CD4-positive, alpha-beta T cell treated with Interleukin-6 for 4 hours (primary cell): ENCODE measurements around the gene ZRANB1.
A peak's percentile ranks its signal among the peaks of the same experiment; 100 is the strongest.
"Not testable (repeated sequence)": the region's sequence is repeated elsewhere in the genome, so short reads cannot be mapped to it uniquely, and the experiment has no call there.

Experiments used
- DNase-seq: peaks from one replicate; pipeline ENCODE4 v3.0.0-alpha.2; 2020; ENCODE audit warnings: mixed read lengths

ZRANB1 gene

DNA sequence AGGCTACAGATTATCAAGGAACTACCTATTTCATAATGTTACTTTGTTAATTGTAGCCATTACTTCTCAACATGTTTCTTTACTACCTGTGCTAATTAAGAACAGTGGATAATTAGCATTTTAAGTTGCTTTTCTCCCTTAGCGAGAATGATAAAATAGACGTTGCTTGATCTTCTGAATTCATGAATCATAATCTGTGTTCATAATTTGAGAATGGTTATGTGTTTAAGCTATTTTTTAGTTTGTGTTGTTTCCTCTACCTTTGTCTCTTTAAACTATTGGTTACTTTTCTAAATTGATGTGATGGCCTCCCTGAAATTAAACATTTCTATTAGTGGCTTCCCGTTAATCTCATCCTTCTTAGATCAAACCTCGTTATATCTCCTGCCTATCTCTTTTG is at the start of gene ZRANB1:
Gene ZRANB1 (plus strand): TSS at position 301 of the 400 bp plus-strand sequence. CDS start 371 bp downstream, outside the sequence.
- no peak for DNase-seq

GRCh38 chr10:124892905-124893304 is 49.0 kb upstream of the ZRANB1 start:
- no peak for DNase-seq

DNA sequence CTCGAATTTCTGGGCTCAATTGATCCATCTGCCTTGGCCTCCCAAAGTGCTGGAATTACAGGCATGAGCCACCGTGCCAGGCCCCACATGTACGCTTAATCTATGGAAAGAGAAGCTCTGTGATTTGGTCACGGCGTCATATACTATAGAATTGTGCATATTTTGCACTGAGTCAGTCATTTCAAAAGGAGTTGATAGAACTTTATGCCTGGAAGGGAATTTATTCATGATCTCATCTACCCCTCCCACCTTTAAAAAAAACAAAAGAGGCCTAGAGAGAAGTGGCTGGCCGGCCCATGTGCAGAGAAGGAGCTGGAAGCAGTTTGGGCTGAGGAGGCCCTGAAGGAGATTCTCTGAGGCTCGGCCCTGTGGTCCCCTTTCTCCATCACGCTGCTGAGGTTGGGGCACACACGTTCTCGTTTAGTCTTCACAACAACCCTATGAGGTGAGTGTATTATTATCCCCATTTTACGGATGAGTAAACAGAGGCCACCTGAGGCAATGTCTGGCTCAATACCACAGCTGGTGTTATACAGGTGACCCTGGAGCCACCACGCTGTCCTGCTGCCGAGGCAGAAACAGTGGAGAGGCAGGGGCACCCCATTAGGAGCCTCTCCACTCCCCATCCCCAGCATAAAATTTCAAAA is 47.2 kb upstream of the ZRANB1 start:
- no peak for DNase-seq

DNA sequence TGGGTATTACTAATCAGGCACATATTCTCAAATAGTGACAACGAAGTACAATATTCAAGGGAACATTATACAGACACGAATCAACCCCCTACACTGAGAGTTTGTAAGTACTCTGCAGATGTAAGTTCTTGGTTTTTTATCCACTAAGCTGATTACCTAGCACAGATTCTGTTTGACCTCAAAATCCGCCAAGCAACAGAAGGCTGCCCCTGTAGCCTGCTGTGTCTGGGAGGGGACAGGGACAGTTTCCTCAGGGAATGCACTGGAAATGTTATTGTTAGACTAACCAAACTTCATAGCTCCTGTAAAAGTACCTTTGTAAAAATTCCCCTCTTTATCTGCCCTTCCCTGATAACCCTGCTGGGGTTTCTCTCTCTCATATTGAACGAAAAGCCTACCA is 45.2 kb upstream of the ZRANB1 start:
- no peak for DNase-seq

GRCh38 chr10:124898471-124898870 is 43.5 kb upstream of the ZRANB1 start:
- no peak for DNase-seq

DNA sequence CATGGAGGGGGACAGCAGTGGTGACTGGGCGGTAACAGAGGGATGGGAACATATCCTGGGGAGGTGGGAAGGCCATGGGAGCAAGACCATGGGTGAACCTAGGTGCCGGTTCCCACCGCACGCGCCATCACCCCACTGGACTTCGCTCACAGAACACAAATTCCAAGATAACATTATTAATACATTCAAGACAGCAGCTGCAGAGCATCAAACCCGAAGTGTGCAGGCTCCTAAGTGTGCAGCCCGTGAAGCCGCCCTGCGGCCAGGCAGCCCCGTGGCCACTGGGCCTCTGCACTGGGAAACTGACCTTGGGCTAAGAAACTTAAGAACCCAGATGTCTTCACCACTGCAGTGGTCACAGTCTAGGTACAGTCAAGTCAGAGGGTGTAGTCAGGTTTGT is 42.8 kb upstream of the ZRANB1 start:
- DNase-seq, result no peak

- DNase-seq, result no peak
These were observed 39.5 kb upstream of the ZRANB1 start for GRCh38 chr10:124902462-124902861.

- DNase-seq, result no peak
These were observed 38.8 kb upstream of the ZRANB1 start for GRCh38 chr10:124903111-124903510.

DNA sequence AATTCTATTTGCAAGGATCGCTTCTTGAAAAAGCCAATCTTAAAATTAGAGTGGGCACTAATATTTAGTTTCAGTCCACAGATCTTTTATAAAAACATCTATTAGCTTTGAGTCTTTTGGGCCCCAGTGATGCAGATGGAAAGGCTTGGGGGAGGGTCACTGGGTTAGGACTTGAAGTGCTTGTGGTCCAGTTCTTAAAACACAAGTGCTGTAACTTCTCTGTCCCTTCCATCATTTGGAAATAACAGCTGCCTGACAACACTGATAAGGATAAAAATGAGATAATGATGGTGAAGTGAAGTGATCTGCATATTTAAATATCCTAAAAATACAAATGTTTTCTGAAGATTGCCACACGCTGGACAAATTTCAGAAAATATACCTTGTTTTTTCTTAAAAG is 37.1 kb upstream of the ZRANB1 start:
- DNase-seq, result no peak

GRCh38 chr10:124906551-124907001 is 35.3 kb upstream of the ZRANB1 start:
- DNase-seq, result no peak

- no peak for DNase-seq
These were observed 32.4 kb upstream of the ZRANB1 start for GRCh38 chr10:124909563-124909962.

DNA sequence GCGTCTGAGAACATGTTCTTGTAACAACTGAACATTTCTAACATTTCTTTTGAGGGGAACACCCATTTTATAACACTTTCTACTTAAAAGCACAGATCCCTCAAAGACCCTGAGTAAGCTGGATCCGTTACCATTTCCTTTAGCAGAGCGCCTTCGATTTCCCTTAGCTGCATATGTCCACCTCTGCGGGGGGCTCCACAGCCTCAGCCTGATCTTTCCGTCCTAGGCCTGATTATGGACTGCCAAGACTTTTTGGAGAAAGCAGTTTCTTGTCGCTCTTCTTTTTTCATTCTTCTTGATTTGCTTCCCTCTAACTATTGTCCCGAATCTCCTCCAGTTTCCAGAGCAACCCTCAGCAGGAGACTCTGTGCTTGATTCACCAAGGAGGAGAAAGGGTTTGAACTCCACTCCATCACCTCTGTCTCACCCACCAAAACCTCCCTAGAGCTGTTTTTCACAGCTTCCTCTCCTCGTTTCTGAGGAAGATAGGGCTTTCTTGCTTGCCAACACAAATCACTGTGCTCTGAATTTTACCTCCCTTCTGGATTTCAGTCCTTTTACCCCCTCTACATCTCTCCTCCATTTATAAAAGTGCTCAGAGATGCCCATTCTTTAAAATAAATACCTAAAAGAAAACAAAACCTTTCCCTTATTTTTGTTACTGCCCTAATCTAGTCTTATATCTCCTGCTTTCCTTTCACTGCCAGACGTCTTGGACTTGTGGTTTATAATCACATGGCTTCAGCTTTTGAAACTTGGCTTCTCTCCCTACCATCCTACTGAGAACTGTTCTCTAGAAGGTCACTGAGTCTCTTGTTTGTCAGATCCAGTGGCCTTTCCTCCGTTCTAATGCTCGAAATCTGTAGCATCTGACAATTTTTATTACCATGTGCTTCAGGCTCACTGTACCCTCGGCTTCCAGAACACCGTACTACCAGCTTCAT is 30.5 kb upstream of the ZRANB1 start:
- DNase-seq, result no peak

- no peak for DNase-seq
These were observed 29.6 kb upstream of the ZRANB1 start for GRCh38 chr10:124912101-124912886.

DNA sequence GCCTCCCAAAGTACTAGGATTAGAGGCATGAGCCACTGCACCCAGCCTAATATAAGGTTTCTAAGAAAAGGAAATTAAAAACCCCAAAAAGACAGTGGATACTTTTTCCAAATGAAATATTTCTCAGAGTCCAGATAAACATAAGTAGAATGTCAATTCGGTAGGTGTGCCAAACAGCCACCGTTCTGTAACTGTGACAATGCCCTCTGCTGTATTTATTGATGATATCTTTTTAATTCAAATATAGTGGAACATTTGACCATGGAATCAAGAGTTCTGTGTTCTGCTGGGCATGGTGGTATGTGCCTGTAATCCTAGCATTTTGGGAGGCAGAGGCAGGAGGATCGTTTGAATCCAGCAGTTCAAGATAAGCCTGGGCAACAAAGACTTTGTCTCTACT is 28.8 kb upstream of the ZRANB1 start:
- DNase-seq, result no peak

DNA sequence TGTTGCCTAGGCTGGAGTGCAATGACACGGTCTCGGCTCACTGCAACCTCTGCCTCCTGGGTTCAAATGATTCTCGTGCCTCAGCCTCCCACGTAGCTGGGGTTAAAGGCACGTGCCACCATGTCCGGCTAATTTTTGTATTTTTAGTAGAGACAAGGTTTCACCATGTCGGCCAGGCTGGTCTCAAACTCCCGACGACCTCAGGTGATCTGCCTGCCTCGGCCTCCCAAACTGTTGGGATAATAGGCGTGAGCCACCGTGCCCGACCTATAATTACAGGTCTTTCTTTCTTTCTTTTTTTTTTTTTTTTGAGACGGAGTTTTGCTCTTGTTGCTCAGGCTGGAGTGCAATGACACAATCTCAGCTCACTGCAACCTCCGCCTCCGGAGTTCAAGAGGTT is 27.5 kb upstream of the ZRANB1 start:
- not testable (repeated sequence) for DNase-seq

DNA sequence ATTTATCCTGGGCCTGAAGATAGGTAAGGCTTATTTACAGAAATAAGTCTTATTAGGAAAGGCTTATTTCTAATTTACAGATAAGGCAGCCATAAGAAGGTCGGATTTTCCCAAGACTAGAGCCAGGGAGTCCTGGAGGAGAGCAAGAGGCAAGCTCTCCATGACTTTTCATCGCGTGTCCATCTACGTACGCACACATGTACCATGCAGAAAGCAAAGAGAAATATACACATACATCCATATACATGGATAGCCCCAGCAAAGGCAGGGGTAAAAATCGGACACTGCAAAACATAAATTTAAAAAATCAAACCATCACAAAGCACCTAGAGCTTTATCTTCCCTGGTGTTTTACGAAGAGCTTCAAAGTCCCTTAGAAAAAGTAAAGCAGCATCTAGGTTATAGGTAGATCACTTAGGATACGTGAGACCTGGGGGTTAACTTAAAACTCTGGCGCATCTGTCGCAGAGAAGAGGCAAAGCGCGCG is 25.8 kb upstream of the ZRANB1 start:
- DNase-seq, result no peak

DNA sequence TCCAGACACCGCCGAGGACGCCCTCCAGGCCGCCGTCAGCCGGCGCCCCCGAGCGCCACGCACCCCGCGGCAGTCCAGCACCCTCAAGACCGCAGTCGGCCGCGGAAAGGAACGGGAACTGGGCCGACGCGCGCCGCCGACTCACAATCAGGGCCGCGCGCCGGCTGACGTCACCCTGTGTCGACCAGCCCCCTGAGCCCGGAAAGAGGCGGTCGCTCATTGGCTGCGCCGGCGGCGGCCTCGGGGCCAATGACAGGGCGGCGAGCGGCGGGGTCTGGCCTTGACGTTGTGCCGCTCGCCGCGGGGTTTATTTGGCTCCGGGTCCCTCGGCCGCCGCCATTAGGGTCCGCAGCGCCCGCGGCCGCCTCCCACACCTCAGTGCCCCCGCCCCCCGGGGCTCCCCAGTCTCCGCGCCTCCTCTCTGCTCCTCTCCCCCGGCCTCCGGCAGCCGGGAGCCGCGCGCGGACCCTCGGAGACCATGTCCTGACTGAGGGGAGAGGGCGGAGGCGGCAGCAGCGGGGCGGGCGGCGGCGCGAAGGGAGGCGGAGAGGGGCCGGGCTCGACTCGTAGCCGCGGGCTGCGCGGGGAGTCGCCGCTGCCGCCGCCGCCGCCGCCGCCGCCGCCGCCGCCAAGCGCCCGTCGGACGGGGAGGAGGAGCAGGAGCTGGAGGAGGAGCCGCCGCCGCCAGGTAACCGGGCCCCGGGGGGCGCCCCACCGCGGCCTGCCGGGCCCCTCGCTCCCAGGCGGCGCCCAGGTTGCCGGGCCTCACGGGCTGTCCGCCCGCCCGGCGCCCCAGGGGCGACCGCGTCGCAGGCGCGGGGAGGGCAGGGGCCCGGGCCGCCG is 25.1 kb upstream of the ZRANB1 start:
- peak; percentile 98 for DNase-seq

GRCh38 chr10:124917428-124918190 is 24.3 kb upstream of the ZRANB1 start:
- DNase-seq, result no peak

DNA sequence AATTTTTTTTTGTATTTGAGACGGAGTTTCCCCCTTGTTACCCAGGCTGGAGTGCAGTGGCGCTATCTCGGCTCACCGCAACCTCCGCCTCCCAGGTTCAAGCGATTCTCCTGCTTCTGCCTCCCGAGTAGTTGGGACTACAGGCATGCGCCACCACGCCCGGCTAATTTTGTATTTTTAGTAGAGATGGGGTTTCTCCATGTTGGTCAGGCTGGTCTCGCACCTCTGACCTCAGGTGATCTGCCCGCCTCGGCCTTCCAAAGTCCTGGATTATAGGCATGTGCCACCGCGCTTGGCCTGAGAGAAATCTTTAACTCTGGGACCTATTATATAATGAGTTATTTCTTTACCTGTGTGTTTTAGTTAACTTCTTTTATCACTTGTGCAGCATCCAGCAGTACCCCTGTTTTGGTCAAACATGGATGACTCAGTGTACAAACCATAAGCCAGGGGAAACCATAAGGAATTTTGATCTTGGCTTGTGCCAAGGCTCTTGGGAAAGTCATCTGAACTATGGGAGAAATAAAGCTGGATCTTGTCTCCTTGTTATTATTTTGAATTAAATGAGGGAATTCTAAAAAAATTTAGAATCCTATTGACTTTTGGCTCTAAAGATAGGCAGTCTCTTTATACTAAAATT is 23.6 kb upstream of the ZRANB1 start:
- DNase-seq, result no peak

- no peak for DNase-seq
These were observed 23.0 kb upstream of the ZRANB1 start for GRCh38 chr10:124918906-124919305.

DNA sequence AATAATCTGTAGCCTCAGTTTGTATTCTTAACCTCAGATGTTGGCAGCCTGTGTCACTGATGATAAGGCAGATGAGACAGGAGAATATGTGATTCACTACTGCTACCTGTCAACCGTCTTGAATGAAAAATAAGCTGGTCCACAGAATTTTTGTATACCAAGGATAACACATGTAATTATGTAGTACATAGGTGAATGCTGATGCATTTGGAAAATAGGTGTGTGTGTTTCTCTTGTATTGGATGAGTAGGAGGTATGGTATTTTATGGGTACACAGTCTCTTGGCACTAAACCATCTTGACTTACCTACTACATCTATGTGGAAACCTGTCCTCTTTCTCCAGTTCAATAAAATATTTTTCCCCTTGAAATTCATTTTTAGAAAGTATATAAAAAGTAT is 20.7 kb upstream of the ZRANB1 start:
- DNase-seq, result no peak
